ENCODE measurements around the gene TASL.
A peak's percentile ranks its signal among the peaks of the same experiment; 100 is the strongest.

Gene TASL

DNA sequence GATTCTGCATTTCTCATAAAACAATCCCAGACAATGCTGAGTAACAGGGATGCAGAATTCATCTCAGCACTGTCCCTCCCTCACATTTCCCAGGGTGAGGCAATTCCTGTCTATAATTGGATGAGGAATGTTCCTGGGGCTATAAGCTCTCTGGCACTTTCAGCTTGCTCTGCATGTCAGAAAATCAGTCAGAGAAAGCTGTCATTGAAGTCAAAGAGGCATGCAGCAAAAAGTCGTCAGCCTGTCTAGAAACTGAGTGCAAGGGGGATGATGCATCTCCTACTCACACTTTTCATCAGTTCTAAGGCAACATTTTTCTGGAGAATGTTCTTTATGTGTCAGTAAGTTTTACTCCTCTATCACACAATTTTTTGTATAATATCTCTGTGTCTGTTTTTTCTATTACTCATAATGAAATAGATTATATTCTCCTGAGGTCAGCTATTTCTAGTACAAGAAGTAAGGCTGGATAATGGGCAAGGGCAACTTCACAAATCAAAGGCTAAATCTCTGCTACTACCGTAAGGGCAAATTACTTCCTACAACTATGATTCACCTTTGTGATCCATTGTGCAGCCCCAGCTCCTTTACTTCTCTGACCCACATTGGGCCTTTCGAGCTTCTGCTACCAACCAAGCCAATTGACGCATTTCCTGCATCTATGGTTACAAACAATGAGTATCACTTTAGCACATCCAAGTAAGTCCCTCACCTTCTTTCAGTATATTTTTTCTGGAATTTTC, 56.0 kb downstream of the TASL start:
- peak; percentile 35 for DNase-seq (ENCODE audit: low read depth, low spot score)
- in situ Hi-C loops (cut with HindIII; ENCODE audit: low sequenced_read_pairs): no loop called here
- no peak for TF ChIP-seq CTCF (IDR thresholded peaks at IDR 0.05; ENCODE audit: low read depth, low read length)
- no peak overlapping the region for H3K4me3 ChIP-seq (ENCODE audit: low read depth, low read length)

GRCh38 chrX:30513284-30513683, 64.3 kb downstream of the TASL start:
- in situ Hi-C loops (cut with HindIII; ENCODE audit: low sequenced_read_pairs): no loop called here
- peak; percentile 46 for TF ChIP-seq CTCF (IDR thresholded peaks at IDR 0.05; ENCODE audit: low read depth, low read length)
- H3K4me3 ChIP-seq (ENCODE audit: low read depth, low read length): no peak overlapping the region
- DNase-seq (ENCODE audit: low read depth, low spot score): no peak
